IPS-18c (cell line): ENCODE measurements around the gene ALPG.
"Not testable (repeated sequence)": the region's sequence is repeated elsewhere in the genome, so short reads cannot be mapped to it uniquely, and the experiment has no call there.

Source experiments
- H3K4me3 ChIP-seq: 2 replicates; pipeline ENCODE4 v1.7.0; 2013; ENCODE audit warnings: low read depth, mild to moderate bottlenecking, low read length, moderate library complexity; ENCODE audit not compliant: insufficient read depth
- H3K9me3 ChIP-seq: one replicate; pipeline ENCODE4 v1.6.1; 2013; ENCODE audit warnings: mild to moderate bottlenecking, low read length, moderate library complexity; ENCODE audit not compliant: control insufficient read depth, insufficient read depth

Gene ALPG

DNA sequence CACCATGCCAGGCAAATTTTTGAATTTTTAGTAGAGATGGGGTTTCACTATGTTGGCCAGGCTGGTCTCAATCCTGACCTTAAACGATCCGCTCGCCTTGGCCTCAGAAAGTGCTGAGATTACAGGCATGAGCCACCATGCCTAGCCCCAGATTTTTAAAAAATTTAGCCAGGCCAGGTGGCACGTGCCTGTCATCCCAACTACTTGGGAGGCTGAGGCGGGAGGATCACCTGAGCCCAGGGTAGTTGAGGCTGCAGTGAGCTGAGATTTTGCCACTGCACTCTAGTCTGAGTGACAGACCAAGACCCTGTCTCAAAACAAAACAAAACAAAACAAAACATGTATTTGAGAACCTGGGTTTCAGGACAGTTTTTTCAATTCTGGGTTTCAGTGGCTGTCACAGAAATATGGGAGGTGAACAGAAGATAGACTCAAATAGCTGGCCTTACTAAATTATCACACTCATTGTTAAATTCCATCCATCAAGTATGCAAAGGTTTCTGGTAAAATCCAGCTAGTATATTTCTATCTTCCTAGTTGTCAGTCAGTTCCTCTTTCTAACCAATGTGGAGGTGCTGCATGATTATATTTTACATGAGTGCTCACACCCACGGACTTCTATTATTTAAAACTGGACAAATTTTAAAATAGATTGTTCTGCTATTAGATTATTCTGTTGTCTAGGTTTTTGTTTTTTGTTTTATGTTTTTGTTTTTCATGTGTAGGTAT lies 5.4 kb downstream of the ALPG start:
- no peak overlapping the region for H3K4me3 ChIP-seq
- peaks cover 4% of the 10 kb centered on the region for H3K9me3 ChIP-seq

DNA sequence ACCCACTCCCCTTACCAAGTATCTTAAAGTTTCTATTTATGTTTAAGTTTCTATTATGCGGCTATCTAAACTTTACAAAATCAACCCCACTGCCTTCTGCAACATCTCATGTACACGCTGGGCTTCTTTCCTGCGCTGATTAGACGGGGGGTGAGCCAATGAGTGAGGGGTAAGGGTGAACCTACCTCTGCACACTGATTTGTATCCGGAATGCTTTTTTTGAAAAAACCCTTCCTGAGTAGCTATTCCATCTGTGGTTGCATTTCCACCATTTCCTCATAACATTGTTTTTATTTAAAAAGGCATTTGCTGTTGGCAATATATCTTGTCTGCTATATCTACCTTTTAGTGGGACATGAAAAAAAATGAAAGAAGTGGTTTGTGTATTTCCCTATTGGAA lies 6.3 kb downstream of the ALPG start:
- H3K4me3 ChIP-seq, result no peak overlapping the region
- peaks cover 4% of the 10 kb centered on the region for H3K9me3 ChIP-seq

DNA sequence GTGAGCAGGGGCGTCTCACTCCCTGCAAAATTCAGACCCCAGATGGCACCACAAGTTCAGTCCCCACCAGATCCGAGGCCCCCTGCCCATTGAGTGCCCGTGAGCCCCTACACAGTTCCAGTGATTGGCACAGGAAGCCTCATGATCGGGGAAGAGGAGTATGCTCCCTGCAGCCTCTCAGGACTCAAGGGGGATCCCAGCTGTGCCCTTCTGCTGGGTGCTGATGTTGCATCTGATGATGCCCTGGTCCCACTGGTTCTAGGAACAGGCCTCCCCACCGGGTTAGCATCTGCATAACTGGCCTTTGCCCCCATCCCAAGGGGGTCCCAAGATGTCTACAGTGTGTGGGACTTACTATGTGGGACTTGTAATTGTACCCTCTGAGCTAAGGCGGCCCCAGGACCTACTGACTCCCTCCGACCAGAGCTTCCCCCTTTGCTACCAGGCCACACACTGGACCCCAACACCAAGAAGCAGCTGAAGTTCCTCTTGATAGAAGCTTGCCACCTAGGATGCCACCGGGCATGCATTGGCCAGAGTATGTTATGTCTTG lies 8.6 kb downstream of the ALPG start:
- Histone ChIP-seq H3K9me3 (peaks cover 4% of the 10 kb centered on the region), H3K4me3 (no peak overlapping the region)

DNA sequence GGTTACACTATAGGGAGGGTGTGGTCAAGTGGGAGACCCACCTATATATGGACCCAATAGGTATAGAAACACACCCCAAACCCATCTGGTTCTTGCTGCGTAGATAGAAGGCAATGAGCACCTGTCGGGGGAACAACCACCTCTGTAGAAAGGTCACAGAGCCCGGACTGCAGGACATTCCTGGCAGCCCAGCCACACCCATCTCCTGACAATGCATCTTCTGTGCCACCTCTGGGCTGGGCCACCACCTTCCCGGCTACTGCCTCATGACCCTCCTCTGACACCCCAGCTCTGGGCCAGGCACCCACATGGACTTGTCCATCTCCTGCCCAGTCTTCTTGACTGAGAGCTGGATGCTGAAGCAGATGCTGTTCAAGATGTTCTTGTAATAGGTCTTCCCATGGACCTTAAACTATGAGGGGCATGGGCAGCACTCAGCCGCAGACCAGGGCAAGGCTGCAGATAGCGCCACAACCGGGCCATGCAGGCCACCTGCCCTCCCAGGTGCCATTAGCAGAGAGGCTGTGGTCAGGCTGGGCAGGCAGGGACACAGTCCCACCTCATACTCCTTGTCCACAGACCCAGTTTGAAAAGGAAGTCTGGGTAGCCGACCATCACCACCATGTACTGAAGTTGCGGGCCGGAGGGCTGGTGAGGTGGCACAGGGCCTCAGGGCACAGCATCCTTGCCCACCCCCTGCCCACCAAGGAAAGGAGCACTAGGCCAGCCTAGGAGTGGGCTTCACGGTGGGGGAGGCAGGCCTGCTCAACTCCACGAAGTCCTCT lies 9.3 kb downstream of the ALPG start:
- peaks cover 4% of the 10 kb centered on the region for H3K9me3 ChIP-seq
- H3K4me3 ChIP-seq, result no peak overlapping the region

DNA sequence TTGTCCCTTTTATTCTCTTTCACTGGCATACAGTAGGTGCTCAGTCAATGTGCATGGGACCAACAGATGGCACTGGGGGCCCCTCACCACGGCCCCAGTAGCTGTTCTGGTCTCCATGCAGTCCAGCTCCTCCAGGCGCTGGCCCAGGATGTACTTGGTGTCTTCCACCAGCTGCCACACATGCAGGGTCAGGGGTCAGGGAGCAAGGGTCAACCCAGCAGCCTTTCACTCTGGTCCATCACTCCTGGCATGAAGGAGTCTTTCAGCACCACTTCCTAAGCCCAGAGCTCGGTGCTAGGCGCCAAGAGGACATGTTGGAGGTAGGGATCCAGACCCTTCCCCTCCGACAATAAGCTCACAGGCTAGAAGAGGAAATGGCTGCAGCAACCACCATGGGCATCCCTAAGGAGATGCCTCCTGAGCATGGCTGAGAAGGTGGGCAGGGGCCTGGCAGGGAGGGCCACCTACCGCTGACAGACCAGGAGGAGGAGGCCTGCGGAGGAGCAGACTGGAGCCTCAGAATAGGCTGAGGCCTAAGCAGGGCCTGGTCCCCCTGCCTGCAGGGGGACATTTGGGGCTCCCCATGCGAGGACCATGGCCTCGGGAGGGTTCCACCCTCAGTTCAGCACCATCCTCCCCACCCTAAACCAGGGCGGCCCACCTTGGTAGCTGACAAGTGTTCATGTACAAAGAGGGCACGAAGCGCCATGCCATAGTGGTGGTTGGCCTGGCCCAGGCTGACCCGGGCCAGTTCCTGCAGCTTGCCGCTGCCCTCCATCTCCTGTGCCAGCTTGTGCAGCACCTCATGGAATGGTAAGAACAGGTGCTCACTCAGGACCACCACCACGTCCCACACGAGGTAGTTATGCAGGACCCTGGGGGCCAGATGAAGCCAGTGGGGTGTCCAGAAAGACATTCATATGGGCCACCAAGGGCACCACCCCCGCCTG lies 10.2 kb downstream of the ALPG start:
- H3K4me3 ChIP-seq, result no peak overlapping the region
- H3K9me3 ChIP-seq, result peaks cover 4% of the 10 kb centered on the region

DNA sequence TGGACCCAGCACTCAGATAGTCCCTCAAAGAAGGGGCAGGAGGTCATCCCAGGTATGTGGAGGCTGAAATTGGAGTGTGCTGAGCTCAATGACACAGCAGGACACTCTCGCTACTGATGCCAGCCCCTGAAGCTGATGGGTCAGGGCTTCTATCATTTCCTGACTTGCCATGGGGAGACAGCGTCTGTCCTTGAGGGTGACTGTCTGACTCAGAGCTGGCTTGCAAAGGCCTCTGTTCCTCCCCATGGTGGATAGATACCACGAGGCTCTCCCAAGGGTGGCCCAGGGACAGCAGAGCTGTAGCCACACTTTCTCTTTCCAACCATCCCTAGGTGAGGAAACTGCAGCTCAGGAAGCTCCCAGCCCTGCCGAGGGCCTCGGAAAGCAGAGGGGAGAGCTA lies 10.8 kb downstream of the ALPG start:
- H3K4me3 ChIP-seq, result peak overlapping the region; percentile 28; the same call in 1 of the 2 replicates

DNA sequence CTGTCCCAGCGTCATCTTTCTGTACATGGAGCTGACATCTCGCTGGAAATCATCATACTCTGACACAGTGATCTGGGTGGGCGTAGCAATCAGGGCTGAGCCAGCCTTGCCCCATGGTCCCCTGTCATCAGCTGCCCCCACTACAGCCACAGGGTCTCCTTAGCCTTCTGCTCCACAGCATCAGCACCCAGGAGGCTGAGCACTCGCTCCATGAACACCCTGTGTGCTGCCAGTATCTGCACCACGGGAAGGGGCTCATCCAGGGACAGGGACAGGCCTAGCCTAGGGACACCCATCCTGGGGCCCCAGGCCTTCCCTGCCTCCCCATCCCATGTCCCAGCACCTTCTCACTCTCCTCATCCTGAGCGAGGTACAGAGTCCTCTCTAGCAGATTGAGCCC lies 11.4 kb downstream of the ALPG start:
- Histone ChIP-seq H3K9me3 (peaks cover 4% of the 10 kb centered on the region), H3K4me3 (peak overlapping the region; percentile 82)

More for the DNA sequence above, 10.8 kb downstream of the ALPG start:
- H3K9me3 ChIP-seq, result peaks cover 4% of the 10 kb centered on the region

DNA sequence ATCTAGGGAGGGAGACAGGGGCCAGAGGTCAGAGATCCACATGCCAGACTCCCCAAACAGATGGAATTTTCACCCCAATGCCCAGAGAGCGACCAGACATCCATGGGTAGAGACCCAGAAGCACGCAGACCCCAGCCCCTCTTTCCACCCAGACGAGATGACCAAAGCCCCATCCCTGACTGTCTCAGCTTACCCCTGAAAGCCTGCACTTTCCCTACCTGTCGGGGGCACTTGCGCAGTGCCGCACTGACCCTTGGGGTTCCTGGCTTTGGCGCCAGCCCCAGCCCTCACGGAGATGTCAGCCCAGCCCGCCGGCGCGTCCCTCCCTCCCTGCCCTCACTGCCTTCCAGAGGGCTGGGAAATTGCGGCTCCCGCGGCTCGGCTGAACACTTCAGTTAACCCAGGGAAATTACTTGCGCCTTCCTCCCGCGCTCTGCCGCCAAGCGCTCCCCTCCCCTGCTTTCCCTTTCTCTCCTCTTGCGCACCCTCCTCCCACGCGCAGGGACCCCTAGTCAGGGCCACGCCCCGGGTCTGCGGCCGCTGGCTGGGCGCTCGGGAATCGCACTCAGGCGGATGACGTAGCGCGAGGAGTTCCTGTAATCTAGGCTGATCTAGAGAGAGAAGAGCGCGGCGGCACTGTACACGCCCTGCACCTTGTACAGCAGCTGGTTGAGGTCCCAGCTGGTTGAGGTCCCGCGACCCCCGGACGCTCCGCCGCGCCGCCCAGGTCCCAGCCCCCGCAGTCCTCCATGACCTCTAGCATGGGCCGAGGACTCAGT lies 12.0 kb downstream of the ALPG start:
- Histone ChIP-seq H3K4me3 (peak overlapping the region; percentile 82), H3K9me3 (peaks cover 4% of the 10 kb centered on the region)

DNA sequence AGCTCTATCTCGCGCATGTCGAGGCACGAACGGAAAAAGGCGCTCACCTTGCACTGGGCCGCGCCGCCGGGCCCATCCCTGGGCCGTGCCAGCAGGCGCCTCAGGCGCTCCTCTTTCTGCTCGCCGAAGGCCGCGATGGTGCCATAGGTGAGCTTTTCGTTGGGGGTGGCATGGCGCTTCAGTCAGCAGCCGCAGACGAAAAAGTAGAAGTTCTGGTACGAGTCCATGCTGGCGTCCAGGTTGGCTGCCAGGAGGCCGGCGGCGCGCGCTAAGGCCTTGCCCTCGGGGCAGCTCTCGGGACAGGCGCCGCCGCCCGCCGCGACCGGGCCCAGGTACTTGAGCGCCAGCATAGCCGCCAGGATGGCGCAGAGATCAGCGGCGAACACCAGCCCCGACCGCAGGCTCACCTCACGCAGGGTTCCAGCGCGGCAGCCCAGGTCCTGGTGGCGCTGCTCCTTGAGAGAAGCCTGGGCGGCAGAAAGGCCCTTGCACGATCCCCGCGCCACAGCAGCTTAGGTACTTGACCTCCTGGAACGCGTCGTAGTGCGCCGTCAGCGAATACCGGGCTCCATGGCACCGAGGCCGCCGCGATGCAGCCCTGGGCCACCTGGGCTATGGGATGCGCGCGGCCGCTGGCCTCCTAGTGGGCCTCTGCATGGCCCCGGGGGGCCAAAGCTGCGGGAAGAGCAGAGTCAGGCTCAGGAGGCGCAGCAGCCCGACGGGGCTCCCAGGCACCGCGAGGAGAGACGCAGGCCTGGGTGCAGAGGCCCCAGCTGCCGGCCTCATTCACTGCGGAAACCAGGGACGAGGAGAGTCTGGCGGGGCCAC lies 12.8 kb downstream of the ALPG start:
- Histone ChIP-seq H3K4me3 (peak overlapping the region; percentile 82), H3K9me3 (peaks cover 4% of the 10 kb centered on the region)

DNA sequence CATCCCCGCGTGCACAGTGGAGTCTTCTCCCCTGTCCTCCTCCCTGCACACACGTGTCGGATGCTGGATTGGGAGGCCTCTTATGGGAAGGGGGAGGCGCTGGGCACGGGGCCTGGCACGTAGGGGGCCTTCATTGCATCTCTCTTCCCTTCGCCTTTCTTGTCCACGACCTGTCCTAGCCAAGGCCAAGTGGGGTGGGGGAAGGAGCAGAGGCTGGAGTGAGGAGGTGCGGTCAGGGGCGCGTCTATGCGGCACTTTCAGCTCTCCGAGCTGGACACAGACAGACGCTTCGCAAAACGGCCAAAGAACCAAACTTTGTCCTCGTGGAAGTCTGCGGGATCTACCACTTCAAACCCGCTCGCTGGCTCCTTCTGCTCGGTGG lies 13.4 kb downstream of the ALPG start:
- H3K4me3 ChIP-seq, result peak overlapping the region; percentile 82
- peaks cover 2% of the 10 kb centered on the region for H3K9me3 ChIP-seq

DNA sequence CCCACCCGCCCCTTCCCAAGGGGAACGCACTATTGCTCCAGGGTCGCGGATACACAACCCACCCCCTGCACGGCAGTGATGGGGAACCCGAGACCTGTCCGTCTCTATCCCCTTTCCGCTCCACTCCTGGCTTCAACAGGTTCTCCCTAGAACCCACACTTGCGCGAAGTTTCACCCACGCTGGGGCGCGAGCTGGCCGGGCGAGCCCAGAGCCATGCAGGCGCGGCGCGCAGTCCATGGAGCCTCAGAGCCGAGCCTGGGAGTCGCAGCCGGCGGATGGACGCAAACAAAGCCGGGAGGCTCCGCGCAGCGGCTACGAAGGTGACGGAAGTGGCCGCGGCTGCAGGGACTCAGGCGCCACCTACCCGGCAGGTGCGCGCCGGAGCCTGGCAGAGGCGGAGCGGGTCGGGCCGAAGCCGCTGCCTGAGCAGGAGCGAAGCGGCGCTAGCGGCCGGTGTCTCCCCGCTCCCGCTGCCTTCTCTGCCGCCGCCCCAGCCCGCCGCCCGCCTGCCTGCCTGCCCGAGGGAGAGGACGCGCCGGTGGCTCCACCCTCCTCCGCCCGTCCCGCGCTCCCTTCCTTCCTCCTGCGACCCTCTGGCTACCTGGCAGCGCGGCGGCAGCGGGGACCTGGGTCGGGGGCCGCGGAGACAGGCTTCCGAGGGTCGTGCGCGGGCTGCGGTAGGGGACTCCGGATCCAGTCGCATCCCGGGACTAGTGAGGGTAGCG lies 14.0 kb downstream of the ALPG start:
- no peaks in the 10 kb centered on the region for H3K9me3 ChIP-seq
- peak overlapping the region; percentile 82 for H3K4me3 ChIP-seq

DNA sequence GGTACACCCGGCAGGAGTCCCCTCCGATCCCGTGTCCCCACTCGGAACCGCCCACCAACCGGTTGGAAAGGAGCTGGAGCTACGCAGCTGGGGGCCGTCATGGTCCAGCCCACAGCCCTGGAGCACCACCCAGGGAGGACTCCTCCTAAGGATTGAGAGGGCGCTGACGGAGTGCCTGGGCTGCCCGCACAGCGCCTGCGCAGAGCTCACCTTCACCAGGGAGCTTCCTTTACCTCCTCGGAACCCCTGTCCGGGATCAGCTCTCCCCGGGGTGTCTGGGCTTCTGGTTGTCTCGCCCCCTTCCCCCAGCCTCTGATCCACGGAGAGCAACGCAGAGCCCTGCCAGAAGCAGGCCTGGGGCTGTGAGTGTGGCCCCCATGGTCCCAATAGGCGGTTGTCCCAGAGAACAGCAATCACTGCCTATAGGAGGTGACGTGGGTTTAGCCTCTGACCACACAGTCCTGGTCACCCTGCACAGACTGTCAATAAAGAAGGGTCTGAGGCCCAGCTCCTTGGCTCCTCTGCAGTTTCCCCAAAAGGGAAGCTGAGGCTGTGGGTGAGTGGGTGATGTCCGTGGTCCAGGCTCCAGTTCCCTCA lies 14.6 kb downstream of the ALPG start:
- H3K4me3 ChIP-seq, result peak overlapping the region; percentile 82
- H3K9me3 ChIP-seq, result no peaks in the 10 kb centered on the region

DNA sequence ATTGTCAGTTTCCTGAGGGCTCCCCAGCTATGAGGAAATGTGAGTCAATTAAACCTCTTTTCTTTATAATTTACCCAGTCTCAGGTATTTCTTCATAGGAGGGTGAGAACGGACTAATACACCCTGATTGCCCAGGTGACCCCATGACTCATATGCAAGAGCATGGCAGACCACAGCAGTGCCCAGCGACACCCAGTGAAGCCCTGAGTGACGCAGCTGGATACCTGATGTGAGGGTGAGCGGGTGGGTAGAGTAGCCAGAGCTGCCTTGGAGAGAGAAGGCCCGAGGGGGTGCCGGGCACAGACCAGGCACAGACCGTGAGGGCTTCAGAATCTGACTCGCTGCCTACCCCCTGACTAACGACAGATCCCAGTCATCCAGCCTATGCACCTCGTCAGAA lies 15.4 kb downstream of the ALPG start:
- no peaks in the 10 kb centered on the region for H3K9me3 ChIP-seq
- no peak overlapping the region for H3K4me3 ChIP-seq

DNA sequence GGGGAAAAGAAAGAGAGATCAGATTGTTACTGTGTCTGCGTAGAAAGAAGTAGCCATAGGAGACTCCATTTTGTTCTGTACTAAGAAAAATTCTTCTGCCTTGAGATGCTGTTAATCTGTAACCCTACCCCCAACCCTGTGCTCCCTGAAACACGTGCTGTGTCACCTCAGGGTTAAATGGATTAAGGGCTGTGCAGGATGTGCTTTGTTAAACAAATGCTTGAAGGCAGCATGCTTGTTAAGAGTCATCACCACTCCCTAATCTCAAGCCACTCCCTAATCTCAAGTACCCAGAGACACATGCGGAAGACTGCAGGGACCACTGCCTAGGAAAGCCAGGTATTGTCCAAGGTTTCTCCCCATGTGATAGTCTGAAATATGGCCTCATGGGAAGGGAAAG lies 16.4 kb downstream of the ALPG start:
- 0 out of 2 replicates have a peak overlapping the region, but pooled peaks have one; percentile 24 for H3K4me3 ChIP-seq
- not testable (repeated sequence) for H3K9me3 ChIP-seq

DNA sequence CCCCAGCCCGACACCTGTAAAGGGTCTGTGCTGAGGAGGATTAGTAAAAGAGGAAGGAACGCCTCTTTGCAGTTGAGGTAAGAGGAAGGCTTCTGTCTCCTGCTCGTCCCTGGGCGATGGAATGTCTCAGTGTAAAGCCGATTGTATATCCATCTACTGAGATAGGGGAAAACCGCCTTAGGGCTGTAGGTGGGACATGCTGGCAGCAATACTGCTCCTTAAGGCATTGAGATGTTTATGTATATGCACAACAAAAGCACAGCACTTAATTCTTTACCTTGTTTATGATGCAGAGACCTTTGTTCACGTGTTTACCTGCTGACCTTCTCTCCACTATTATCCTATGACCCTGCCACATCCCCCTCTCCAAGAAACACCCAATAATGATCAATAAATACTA lies 16.8 kb downstream of the ALPG start:
- H3K9me3 ChIP-seq, result not testable (repeated sequence)
- 0 out of 2 replicates have a peak overlapping the region, but pooled peaks have one; percentile 24 for H3K4me3 ChIP-seq
